MCF 10A (cell line): ENCODE measurements around the gene MOV10L1. TPM values are rescaled to one million over a fixed set of nuclear protein-coding genes. Genes with fewer than 3 reads are reported as not detected.

Source experiments
- BruUV-seq: library from RNA; stranded (reverse); fragments of 400-500 nt; replicated peaks from 2 replicates; lab custom pipeline; 2021; lab: Mats Ljungman, UMichigan
- CTCF ChIA-PET: fragments of 300-600 bp; sonication (Branson Sonifier 250); formaldehyde crosslinking; extraction: SDS; loops from one replicate; lab custom pipeline; 2021; ENCODE audit warnings: antibody characterized with exemption, inconsistent platforms; lab: Yijun Ruan, JAX
- POLR2A ChIA-PET: fragments of 300-600, 350-650 bp; sonication (Branson Sonifier 250); formaldehyde crosslinking; extraction: SDS; loops from one replicate; lab custom pipeline; 2020; ENCODE audit warnings: antibody characterized with exemption, inconsistent platforms; lab: Yijun Ruan, JAX
- DNase-seq: peaks from one replicate; pipeline ENCODE4 v3.0.0-alpha.2; 2018; ENCODE audit not compliant: unreplicated experiment
- H3K27ac Mint-ChIP-seq: one replicate; pipeline ENCODE4 v1.8.0; 2022; ENCODE audit warnings: mild to moderate bottlenecking, low read depth, mixed read lengths; ENCODE audit not compliant: unreplicated experiment
- H3K27me3 Mint-ChIP-seq: one replicate; pipeline ENCODE4 v1.8.0; 2022; ENCODE audit warnings: mixed read lengths; ENCODE audit not compliant: insufficient read depth, unreplicated experiment
- H3K36me3 Mint-ChIP-seq: one replicate; pipeline ENCODE4 v1.8.0; 2022; ENCODE audit warnings: mild to moderate bottlenecking, moderate library complexity, mixed read lengths; ENCODE audit not compliant: insufficient read depth, unreplicated experiment
- H3K4me1 Mint-ChIP-seq: one replicate; pipeline ENCODE4 v1.8.0; 2022; ENCODE audit warnings: mixed read lengths; ENCODE audit not compliant: insufficient read depth, unreplicated experiment
- H3K4me3 Mint-ChIP-seq: one replicate; pipeline ENCODE4 v1.8.0; 2022; ENCODE audit warnings: mild to moderate bottlenecking, moderate library complexity, mixed read lengths; ENCODE audit not compliant: unreplicated experiment
- H3K9me3 Mint-ChIP-seq: one replicate; pipeline ENCODE4 v1.8.0; 2022; ENCODE audit warnings: mixed read lengths; ENCODE audit not compliant: unreplicated experiment
- CTCF ChIP-seq: fragments of 200-600 bp; IDR thresholded peaks from one replicate; pipeline ENCODE4 v1.8.0; 2022; ENCODE audit warnings: antibody characterized with exemption, mild to moderate bottlenecking; ENCODE audit not compliant: unreplicated experiment
- intact Hi-C: fragments of 100-400 bp; cut with micrococcal nuclease; formaldehyde crosslinking; loops from 2 replicates; pipeline ENCODE4 v1.14.1; 2022
- total RNA-seq: library from RNA; stranded (reverse); gene quantifications from 2 replicates; pipeline ENCODE4 v1.2.3, GENCODE V29; 2022

The MOV10L1 gene
- total RNA-seq, 1 experiment from 2014 or later, result not detected

GRCh38 chr22:50190941-50191741 lies 101.3 kb downstream of the MOV10L1 start:
- TSS peak; percentile 24 for BruUV-seq
- CTCF ChIA-PET, result interaction anchor here (0.6 to 3.2 kb wide), 13 partner anchors 8 to 160 kb away, joined by 3 to 21 read pairs (median 5); partner anchors contain the start of gene PANX2
- intact Hi-C loops, result loop anchor here (1.0 kb wide), 1 partner anchor 42 kb away; no protein-coding TSS in a partner anchor
- POLR2A ChIA-PET, result interaction anchor here (0.6 to 1.8 kb wide), 10 partner anchors 9 to 484 kb away, joined by 3 to 7 read pairs (median 4); partner anchors contain the start of gene SELENOO
- Mint-ChIP-seq H3K27me3 (no peaks in the 10 kb centered on the region), H3K4me1 (peaks cover 5% of the 10 kb centered on the region), H3K27ac (peak overlapping the region; percentile 69), H3K9me3 (no peaks in the 10 kb centered on the region), H3K4me3 (peak overlapping the region; percentile 73), H3K36me3 (peaks cover 32% of the 10 kb centered on the region)
- no peak for TF ChIP-seq CTCF
- no peak for DNase-seq

- no peaks in the 10 kb centered on the region for H3K27me3 Mint-ChIP-seq
- intact Hi-C loops, result no loop called here
- H3K4me3 Mint-ChIP-seq, result no peak overlapping the region
- H3K4me1 Mint-ChIP-seq, result peaks cover 5% of the 10 kb centered on the region
- ChIA-PET POLR2A (interaction anchor here (1.0 kb wide), 1 partner anchor 9 kb away, joined by 3 read pairs; no protein-coding TSS in a partner anchor), CTCF (no interaction called here)
- peaks cover 39% of the 10 kb centered on the region for H3K36me3 Mint-ChIP-seq
- no peak for DNase-seq
- H3K27ac Mint-ChIP-seq, result no peak overlapping the region
- H3K9me3 Mint-ChIP-seq, result no peaks in the 10 kb centered on the region
- TF ChIP-seq CTCF, result no peak
- BruUV-seq, result no TSS peak
Measured at GRCh38 chr22:50192436-50193204, 102.8 kb downstream of the MOV10L1 start.

GRCh38 chr22:50193621-50194020 lies 103.8 kb downstream of the MOV10L1 start:
- ChIA-PET POLR2A (interaction anchor here (1.6 kb wide), 1 partner anchor 15 kb away, joined by 7 read pairs; no protein-coding TSS in a partner anchor), CTCF (interaction anchor here (1.3 kb wide), 1 partner anchor 45 kb away, joined by 3 read pairs; no protein-coding TSS in a partner anchor)
- DNase-seq, result no peak
- Mint-ChIP-seq H3K36me3 (peaks cover 39% of the 10 kb centered on the region), H3K4me1 (peaks cover 5% of the 10 kb centered on the region), H3K27ac (no peak overlapping the region), H3K27me3 (no peaks in the 10 kb centered on the region), H3K9me3 (no peaks in the 10 kb centered on the region), H3K4me3 (no peak overlapping the region)
- intact Hi-C loops, result no loop called here
- no peak for TF ChIP-seq CTCF
- BruUV-seq, result no TSS peak
